GM21619 (cell line): Measurements from ENCODE around the gene NUBPL.
"Not testable (repeated sequence)": the region's sequence is repeated elsewhere in the genome, so short reads cannot be mapped to it uniquely, and the experiment has no call there.

ENCODE experiments used
- ATAC-seq: cut with Tn5 transposase; IDR thresholded peaks from one replicate; pipeline ENCODE4 v1.9.1; 2021; ENCODE audit not compliant: unreplicated experiment

The NUBPL gene

GRCh38 chr14:31668348-31668747 lies 107.1 kb downstream of the NUBPL start:
- ATAC-seq = no peak

DNA sequence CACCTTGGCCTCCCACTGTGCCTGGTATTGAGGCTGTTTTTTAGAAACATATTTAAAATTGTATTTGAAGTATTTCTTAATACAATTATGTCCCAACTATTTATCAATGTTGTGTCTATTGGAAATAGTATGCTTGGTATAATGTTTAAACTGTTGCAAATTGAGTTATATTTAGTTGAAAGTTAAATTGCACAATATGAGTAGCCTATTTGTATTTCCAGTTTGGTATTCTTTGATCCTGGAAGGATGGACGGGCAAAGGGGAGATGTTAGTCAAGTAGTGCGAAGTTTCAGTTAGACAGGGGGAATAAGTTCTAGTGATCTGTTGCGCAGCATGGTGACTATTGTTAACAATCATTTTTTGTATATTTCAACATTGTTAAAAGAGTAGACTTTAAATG lies 111.5 kb downstream of the NUBPL start:
- ATAC-seq = no peak

GRCh38 chr14:31677052-31677451 lies 115.8 kb downstream of the NUBPL start:
- no peak for ATAC-seq

DNA sequence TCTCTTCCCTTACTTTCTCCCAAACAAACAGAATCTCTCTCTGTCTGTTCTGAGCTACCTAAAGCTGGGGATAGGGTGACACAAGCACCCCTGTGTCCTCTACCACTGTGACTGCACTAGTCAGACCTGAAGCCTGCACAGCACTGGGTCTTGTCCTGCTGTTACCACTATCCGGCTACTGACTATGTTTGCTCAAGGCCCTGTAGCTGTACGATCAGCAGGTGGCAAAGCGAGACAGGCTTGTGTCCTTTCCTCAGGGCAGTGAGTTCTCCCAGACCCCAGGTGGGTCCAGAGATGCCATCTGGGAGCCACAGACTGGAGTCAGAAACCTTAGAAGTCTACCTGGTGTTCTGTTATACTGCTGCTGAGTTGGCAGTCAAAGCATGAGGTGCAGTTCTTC lies 116.4 kb downstream of the NUBPL start:
- no peak for ATAC-seq

GRCh38 chr14:31678421-31679249 lies 117.4 kb downstream of the NUBPL start:
- ATAC-seq = no peak

DNA sequence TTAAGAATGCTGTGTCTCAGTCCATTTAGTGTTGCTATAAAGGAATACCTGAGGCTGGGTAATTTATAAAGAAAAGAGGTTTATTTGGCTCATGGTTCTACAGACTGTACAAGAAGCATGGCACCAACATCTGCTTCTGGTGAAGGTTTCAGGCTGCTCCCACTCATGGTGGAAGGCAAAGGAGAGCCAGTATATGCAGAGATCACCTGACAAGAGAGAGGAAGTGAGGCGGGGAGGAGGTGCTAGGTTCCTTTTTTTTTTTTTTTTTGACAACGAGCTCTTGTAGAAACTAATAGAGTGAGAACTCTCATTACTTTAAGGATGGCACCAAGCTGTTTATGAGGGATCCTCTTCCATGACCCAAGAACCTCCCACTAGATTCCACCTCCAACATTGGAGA lies 121.6 kb downstream of the NUBPL start:
- ATAC-seq = no peak

DNA sequence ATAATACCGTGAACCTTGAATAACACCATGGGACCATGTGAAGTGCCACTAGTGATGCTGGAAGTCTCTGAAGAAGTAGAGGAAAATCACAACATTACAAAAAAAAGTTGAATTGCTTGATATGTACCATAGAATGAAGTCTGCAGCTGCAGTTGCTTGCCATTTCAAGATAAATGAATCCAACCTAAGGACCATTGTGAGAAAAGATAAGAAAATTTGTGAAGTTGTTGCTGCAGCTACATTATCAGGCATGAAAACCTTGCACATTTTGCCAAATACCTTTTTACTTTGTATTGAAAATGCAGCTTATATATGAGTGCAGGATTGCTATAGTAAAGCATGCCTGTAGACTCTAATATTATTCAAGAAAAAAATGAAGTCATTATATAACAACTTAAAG lies 126.5 kb downstream of the NUBPL start:
- no peak for ATAC-seq

GRCh38 chr14:31690056-31690455 lies 128.9 kb downstream of the NUBPL start:
- no peak for ATAC-seq

DNA sequence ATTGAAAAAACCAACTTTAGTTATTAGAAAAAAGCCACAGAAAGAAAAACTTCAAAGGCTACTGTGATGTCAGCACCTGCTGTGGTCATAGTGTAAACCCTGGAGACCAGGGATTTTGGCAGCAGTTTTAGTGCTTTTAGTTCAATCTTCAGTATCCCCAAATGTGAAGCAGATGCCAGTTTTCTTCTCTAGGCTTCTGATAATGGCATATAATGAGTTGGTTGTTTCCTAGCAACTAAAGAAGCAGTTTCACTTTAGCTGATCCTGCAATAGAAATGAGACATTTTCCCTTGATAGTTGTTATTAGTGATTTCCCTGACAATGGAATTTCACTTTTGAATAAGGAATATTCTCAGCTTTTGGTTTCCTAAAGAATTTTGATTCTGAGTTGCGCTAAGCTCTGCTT lies 131.2 kb downstream of the NUBPL start:
- no peak for ATAC-seq

DNA sequence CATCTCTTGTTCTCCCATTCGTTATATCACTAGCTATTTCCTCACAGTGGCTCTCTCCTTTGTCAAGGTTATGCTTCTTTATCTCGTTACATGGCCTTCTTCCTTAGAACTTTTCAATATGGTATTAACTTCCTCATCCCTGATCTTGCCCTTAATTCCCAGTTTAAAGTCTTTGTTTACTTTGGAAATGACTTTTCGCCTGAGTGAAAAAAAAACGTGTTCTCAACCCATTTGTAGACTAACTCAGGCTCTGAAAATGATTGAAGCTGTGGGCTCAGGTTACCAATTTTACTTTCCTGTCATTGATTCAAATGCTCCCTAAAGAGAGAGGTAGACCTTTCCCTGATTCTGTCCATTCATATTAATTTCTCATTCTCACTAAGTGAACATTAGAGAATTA lies 135.2 kb downstream of the NUBPL start:
- ATAC-seq = no peak

DNA sequence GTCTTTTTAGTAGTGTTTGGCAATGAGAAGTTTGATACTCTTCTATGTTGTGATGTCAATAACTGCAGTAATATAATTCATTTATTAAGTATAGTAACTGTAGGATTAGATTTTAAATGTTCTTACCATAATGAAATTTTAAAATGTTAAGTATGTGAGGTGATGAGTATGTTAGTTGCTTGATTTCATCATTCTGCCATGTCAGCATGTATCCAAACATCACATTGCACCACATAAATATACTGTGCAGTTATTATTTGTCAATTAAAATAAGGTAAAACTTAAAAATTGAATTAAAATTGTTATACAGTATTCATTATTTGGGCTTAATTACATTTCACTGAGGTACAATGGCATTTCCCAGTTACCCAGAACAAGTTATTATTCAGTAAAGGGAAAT lies 138.6 kb downstream of the NUBPL start:
- no peak for ATAC-seq

DNA sequence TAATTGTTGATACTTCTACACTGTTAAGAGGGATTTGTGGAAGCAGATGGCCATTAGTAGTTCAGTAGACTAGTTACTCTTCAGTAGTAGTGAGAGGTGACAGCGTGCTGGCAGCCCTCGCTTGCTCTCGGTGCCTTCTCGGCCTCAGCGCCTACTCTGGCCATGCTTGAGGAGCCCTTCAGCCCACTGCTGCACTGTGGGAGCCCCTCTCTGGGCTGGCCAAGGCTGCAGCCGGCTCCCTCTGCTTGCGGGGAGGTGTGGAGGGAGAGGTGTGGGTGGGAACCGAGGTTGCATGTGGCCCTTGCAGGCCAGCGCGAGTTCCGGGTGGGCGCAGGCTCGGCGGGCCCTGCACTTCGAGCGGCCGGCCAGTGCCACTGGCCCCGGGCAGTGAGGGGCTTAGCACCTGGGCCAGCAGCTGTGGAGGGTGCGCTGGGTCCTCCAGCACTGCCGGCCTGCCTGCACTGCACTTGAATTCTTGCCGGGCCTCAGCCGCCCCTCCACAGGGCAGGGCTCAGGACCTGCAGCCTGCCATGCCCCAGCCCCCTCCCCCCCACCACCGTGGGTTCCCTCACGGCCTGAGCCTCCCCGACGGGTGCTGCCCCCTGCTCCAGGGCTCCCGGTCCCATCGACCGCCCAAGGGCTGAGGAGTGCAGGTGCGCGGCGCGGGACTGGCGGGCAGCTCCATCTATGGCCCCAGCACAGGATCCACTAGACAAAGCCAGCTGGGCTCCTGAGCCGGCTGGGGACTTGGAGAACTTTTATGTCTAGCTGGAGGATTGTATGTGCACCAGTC lies 139.3 kb downstream of the NUBPL start:
- ATAC-seq = no peak

GRCh38 chr14:31702130-31702529 lies 140.9 kb downstream of the NUBPL start:
- no peak for ATAC-seq

- no peak for ATAC-seq
These were observed 141.9 kb downstream of the NUBPL start for GRCh38 chr14:31703056-31703455.

- no peak for ATAC-seq
These were observed 144.5 kb downstream of the NUBPL start for GRCh38 chr14:31705731-31706130.

DNA sequence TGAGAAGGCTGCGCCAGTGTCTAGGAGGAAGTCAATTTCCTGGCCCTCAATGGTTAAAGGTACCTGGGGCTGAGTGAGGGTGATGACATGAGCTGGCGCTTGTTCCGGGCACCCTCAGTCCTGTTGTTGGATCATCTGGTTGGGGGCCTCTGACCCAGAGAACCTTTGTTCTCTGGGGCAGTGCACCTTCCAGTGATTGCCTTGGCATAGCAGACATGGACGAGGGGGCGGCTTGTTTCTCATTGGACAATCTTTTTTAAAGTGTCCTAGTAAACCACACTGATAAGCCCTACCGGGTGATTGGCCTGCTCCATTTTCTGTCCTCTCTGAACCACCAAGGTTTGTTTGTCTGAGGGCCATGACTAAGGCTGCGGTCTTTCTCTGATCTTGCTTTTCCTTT lies 147.5 kb downstream of the NUBPL start:
- not testable (repeated sequence) for ATAC-seq

DNA sequence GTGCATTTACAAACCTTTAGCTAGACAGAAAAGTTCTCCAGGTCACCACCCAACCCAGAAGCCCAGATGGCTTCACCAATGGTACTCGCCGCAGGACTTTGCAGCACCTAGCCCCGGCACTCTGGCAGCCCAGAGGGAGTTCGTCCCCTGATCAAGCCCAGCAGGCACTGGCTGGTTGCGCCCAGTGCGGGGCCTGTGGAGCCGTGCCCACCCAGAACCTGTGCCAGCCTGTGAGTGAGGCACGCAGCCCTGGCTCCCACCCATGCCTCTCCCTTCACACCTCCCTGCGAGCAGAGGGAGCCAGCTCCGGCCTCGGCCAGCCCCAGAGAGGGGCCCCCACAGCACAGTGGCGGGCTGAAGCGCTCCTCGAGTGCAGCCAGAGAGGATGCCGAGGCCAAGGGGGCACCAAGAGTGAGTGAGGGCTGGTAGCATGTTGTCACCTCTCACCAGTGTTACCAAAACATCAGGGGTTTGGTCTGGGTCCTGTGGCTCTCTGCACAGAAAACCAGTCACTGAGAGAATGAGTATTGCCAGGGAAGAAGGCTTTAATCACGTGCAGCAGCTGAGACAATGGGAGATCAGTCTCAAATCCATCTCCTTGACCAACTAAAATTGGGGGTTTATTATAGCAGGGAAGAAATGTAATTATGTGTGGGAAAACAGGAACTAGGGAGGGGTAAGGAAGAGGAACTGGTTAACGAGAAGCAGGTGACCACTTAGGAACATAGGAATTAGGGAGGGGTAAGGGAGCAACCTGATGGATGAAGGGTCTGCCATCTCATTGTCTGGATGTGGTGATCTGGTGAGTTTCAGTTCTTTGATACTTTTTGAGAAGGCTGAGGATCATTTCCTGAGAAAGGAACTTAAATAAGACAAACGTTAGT lies 151.3 kb downstream of the NUBPL start:
- no peak for ATAC-seq

DNA sequence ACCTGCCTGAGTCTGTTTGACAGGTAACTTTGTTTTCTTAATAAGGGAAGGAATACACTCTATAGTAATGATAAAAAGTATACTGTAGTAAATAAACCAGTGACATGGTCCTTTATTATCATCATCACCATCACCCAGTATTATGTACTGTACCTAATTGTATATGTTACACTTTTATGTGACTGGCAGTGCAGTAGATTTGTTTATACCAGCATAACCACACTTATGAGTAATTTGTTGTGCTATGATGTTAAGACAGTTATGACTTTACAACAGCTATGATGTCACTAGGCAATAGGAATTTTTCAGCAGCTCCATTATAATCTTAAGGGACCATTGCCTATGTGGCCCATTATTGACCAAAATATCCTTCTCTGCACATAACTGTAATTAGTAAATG lies 155.0 kb downstream of the NUBPL start:
- ATAC-seq = no peak

GRCh38 chr14:31717294-31718085 lies 156.3 kb downstream of the NUBPL start:
- ATAC-seq = no peak

DNA sequence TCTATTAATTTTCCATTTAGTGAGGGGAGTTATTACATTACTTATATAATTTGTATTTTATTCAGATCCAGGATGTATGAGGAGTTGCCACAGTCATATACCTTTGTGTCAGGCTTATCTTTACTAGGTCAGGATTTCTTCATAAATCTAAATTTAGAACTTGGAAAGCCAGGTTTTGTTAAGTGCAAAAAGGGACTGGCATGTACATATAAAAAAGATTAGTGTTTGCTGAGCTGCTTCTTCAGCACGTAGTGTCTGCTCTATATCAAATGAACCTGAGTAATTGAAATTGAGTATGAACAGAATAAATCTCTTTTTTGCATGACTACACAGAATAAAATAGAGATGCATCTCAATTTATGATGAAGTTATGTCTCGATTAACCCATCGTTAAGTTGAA lies 157.4 kb downstream of the NUBPL start:
- ATAC-seq = no peak

GRCh38 chr14:31718985-31719384 lies 157.8 kb downstream of the NUBPL start:
- no peak for ATAC-seq
